NT2/D1 (cell line): ENCODE data around the gene HSPA12B.

ENCODE experiments used
- DNase-seq: peaks from one replicate; pipeline ENCODE4 v3.0.0-alpha.2; 2011; ENCODE audit warnings: low read depth, low spot score
- H3K27me3 ChIP-seq: 2 replicates; pipeline ENCODE4 v1.6.0; 2011; ENCODE audit warnings: mild to moderate bottlenecking; ENCODE audit not compliant: insufficient read length, insufficient read depth
- H3K36me3 ChIP-seq: 2 replicates; pipeline ENCODE4 v1.6.1; 2011; ENCODE audit warnings: mild to moderate bottlenecking, low read length, mixed read lengths; ENCODE audit not compliant: insufficient read depth, insufficient read length
- H3K4me1 ChIP-seq: 2 replicates; pipeline ENCODE4 v1.5.1; 2011; ENCODE audit not compliant: insufficient read depth, insufficient read length
- H3K4me3 ChIP-seq: 2 replicates; pipeline ENCODE4 v1.5.1; 2011; ENCODE audit warnings: low read depth; ENCODE audit not compliant: insufficient read length
- H3K9ac ChIP-seq: 2 replicates; pipeline ENCODE4 v1.6.0; 2011; ENCODE audit warnings: low read depth; ENCODE audit not compliant: insufficient read length
- H3K9me3 ChIP-seq: 2 replicates; pipeline ENCODE4 v1.5.1; 2011; ENCODE audit warnings: mild to moderate bottlenecking, low read length; ENCODE audit not compliant: insufficient read depth
- SUZ12 ChIP-seq: IDR thresholded peaks from 2 replicates; pipeline ENCODE4 v1.6.1; 2011; ENCODE audit not compliant: insufficient read length, insufficient read depth; ENCODE audit errors: extremely low read depth
- YY1 ChIP-seq: IDR thresholded peaks from 2 replicates; pipeline ENCODE4 v1.6.1; 2011; ENCODE audit not compliant: insufficient read length, insufficient read depth
- ZNF274 ChIP-seq: IDR thresholded peaks from 2 replicates; pipeline ENCODE4 v1.6.1; 2011; ENCODE audit warnings: mild to moderate bottlenecking, low read depth, low read length

HSPA12B gene

GRCh38 chr20:3697588-3698305 is 34.7 kb upstream of the HSPA12B start:
- Histone ChIP-seq H3K27me3 (no peaks in the 10 kb centered on the region), H3K9ac (peak overlapping the region; percentile 32), H3K36me3 (no peaks in the 10 kb centered on the region), H3K4me1 (peaks cover 10% of the 10 kb centered on the region), H3K9me3 (peaks cover 7% of the 10 kb centered on the region; the same call in 1 of the 2 replicates), H3K4me3 (no peak overlapping the region)
- no peak for TF ChIP-seq ZNF274
- TF ChIP-seq SUZ12 = no peak
- TF ChIP-seq YY1 = no peak
- no peak for DNase-seq

GRCh38 chr20:3698591-3699001 is 33.9 kb upstream of the HSPA12B start:
- H3K27me3 ChIP-seq = no peaks in the 10 kb centered on the region
- DNase-seq = no peak
- TF ChIP-seq YY1 = no peak
- TF ChIP-seq ZNF274 = no peak
- TF ChIP-seq SUZ12 = no peak
- no peak overlapping the region for H3K9ac ChIP-seq
- H3K4me1 ChIP-seq = peaks cover 10% of the 10 kb centered on the region
- H3K9me3 ChIP-seq = peaks cover 7% of the 10 kb centered on the region; the same call in 1 of the 2 replicates
- no peak overlapping the region for H3K4me3 ChIP-seq
- no peaks in the 10 kb centered on the region for H3K36me3 ChIP-seq

- TF ChIP-seq ZNF274 (no peak), YY1 (no peak), SUZ12 (no peak)
- peaks cover 10% of the 10 kb centered on the region for H3K4me1 ChIP-seq
- H3K9ac ChIP-seq = no peak overlapping the region
- H3K36me3 ChIP-seq = no peaks in the 10 kb centered on the region
- DNase-seq = no peak
- peaks cover 7% of the 10 kb centered on the region; the same call in 1 of the 2 replicates for H3K9me3 ChIP-seq
- no peak overlapping the region for H3K4me3 ChIP-seq
- no peaks in the 10 kb centered on the region for H3K27me3 ChIP-seq
These were observed 33.4 kb upstream of the HSPA12B start for GRCh38 chr20:3699037-3699436.

- Histone ChIP-seq H3K9me3 (peaks cover 4% of the 10 kb centered on the region; the same call in 1 of the 2 replicates), H3K9ac (no peak overlapping the region), H3K4me1 (peaks cover 10% of the 10 kb centered on the region), H3K27me3 (no peaks in the 10 kb centered on the region), H3K4me3 (no peak overlapping the region), H3K36me3 (no peaks in the 10 kb centered on the region)
- DNase-seq = no peak
- TF ChIP-seq ZNF274 (no peak), SUZ12 (no peak), YY1 (no peak)
These were observed 31.2 kb upstream of the HSPA12B start for GRCh38 chr20:3701061-3701998.

- TF ChIP-seq ZNF274 = no peak
- TF ChIP-seq YY1 = no peak
- TF ChIP-seq SUZ12 = no peak
- H3K36me3 ChIP-seq = no peaks in the 10 kb centered on the region
- H3K4me3 ChIP-seq = no peak overlapping the region
These were observed 29.7 kb upstream of the HSPA12B start for GRCh38 chr20:3702611-3703391.

GRCh38 chr20:3704087-3704486 is 28.4 kb upstream of the HSPA12B start:
- DNase-seq = no peak
- no peak overlapping the region for H3K4me3 ChIP-seq
- H3K9me3 ChIP-seq = no peaks in the 10 kb centered on the region
- TF ChIP-seq SUZ12 (no peak), ZNF274 (no peak), YY1 (no peak)
- no peaks in the 10 kb centered on the region for H3K4me1 ChIP-seq
- H3K36me3 ChIP-seq = no peaks in the 10 kb centered on the region
- no peaks in the 10 kb centered on the region for H3K27me3 ChIP-seq
- H3K9ac ChIP-seq = no peak overlapping the region

More at GRCh38 chr20:3702611-3703391, 29.7 kb upstream of the HSPA12B start:
- Histone ChIP-seq H3K4me1 (no peaks in the 10 kb centered on the region), H3K9ac (no peak overlapping the region), H3K27me3 (no peaks in the 10 kb centered on the region), H3K9me3 (no peaks in the 10 kb centered on the region)
- DNase-seq = no peak
